Measurements from ENCODE around the gene MYO1F.
A peak's percentile ranks its signal among the peaks of the same experiment; 100 is the strongest.
"Not testable (repeated sequence)": the region's sequence is repeated elsewhere in the genome, so short reads cannot be mapped to it uniquely, and the experiment has no call there.

MYO1F gene

DNA sequence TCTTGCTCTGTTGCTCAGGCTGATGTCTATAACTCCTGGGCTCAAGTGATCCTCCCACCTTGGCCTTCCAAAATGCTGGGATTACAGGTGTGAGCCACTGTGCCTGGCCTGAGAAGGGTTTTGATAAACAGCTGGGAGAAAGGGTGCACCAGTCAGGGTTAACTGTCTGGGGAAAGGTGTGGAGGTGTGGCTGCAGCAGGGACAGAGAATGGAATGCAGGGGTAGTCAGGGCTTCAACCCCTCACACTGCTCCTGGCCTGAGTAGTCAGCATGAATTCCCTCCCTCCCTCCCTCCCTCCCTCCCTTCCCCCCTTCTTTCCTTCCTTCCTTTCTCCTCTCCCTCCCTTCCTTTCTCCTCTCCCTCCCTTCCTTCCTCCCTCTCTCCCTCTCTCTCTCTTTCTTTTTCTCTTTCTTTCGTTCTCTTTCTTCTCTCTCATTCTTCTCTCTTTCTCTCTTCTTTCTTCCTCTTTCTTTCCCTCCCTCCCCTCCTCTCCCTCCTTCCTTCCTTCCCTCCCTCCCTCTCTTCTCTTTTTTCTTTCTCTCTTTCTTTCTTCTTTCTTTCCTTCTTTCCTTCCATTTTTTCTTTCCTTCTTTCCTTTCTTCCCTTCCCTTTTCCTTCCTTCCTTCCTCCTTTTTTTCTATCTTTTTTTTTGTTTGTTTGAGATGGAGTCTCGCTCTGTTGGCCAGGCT is 16.0 kb downstream of the MYO1F start:
- DNase-seq, result no peak

DNA sequence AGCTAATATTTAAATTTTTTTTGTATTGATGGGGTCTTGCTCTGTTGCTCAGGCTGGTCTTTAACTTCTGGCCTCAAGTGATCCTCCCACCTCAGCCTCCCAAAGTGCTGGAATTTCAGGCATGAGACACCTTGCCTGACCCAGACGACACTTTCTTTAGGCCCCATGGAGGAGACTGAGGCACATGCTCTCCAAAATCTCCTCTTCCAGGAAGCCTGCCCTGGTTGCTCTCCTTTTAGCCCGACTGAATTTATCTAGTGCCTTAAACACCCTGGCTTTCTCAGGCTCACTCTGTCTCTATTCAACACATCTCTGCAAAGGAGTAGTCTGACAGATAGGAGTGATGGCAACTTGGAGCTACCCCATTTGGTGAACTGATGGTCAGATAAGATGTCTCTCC is 18.9 kb downstream of the MYO1F start:
- no peak for DNase-seq

DNA sequence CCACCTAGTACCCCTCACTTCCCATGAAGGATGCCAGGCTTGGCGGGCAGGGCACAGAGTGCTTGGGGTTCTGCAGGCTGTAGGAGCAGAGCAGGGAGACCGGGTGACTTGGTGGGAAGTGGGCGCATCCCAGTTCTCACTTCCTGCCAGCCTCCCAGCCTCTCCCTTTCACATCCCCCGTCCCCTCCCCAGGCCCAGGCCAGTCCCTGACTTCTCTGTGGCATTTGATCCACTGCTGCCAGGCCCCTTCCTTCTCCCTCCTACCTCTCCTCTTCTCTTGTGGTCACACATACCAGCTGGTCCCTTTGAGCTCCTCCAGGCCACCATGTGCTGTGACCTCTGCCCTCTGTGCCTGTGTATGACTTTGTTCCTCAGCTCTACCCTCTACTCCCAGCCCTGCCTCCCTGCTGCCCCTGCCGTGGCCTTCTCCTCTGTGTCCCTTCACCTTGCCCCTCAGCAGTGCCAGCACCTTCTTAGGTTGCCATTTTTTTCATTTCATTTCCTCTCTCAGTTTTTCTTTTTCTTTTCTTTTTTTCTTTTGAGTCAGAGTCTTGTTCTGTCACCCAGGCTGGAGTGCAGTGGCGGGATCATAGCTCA is 19.5 kb downstream of the MYO1F start:
- DNase-seq, result no peak

DNA sequence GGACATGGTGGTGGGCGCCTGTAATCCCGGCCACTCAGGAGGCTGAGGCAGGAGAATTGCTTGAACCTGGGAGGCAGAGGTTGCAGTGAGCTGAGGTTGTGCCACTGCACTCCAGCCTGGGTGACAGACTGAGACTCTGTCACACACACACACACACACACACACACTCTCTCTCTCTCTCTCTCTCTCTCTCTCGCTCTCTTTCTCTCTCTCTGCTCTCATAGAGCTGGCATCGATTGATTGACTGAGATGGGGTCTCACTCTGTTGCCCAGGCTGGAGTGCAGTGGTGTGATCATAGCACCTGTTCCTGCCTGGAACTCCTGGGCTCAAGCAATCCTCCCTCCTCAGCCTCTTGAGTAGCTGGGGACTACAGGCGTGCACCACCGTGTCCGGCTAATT is 23.5 kb downstream of the MYO1F start:
- DNase-seq, result not testable (repeated sequence)

DNA sequence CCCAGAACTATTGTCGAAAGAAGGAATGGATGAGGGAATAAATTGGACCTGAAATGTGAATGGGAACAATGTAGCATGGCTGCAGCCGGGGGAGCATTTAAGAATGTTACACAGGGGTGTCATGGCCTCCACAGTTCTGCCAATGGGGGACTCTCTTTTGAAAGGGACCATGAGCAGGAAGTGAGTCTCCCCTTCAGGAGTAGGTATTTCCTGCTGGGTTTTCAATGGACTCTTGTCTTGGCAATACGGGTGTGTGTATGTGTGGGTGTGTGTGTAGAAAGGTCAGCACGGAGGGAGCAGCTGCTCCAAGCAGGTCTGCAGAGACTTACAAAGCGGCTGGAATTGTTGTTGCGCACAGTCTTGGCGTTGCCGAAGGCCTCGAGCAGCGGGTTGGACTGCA is 24.4 kb downstream of the MYO1F start:
- peak; percentile 45 for DNase-seq

DNA sequence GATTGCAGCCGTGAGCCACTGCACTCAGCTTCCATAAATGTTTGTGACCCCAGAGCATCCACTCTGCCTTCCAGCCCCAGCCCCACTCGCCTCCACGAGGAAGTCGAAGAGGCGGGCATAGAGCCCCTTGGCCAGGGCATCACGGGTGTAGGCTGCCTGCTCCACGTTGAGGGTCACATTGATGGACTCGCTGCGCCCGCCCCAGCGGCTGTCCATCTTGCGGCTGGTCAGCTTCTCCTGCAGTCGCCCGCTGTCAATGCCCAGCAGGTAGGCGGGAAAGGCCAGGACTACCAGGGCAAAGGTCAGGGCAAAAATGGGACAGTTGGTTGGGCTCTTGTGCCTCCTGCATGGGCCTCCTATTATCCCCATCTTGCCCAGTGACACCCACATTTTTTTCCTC is 27.2 kb downstream of the MYO1F start:
- DNase-seq, result no peak

DNA sequence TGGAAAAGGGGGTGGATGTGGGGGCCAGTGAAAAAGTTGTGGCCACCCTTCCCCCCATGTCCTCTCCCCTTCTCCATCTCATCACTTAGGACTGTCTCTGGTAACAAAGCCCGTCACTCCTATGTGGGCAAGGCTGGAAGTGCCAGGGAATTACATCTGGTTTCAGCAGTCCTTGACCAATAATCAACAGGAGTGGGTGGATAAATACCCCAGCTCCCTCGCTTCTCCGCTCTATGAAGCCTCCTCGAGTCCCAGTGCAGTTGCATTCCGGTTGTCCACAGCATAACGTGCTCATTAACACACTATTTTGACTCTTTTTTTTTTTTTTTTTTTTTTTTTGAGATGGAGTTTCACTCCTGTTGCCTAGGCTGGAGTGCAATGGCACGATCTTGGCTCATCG is 31.5 kb downstream of the MYO1F start:
- DNase-seq, result no peak

DNA sequence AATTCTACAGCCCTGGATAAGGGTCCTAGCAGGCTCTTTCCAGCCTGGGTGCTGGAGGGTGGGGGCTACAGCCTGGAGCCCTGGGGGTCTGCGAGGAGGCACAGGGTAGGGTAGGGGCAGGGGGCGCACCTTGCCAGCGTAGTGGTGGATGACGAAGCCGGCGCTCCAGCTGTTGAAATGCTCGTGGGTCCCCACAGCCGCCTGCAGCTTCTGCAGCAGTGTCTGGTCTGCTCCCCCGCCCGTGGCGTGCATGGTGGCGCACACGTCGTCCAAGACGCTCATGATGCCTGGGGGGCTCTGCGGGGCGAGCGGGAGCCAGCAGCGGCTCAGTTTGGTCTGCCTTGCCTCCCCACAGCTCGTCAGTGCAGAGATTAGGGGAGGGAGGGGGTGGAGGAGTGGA is 33.1 kb downstream of the MYO1F start:
- no peak for DNase-seq

DNA sequence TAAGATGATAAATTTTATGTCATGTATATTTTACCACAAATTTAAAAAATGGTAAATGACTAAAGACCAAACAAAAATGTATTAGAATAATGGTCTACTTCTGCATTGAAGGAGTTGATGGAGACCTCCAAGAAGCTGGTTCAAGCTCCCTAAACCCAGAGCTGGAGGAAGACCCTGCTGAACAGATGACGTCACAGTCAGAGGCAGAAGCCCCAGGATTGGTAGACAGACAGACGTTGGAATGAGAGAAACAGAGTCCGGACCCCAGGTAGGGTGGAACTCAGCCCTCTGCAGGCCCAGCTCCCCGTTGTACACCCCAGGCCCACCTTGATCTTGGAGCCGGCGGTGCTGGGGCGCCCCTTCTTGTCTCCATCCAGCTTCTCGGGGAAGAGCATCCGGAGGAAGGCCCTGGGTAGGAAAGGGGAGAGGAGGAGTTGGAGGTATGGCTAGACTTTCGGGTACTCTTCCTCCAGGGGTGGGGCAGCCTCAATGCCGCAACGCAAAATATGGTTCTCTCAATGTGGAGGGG is 37.6 kb downstream of the MYO1F start:
- no peak for DNase-seq

DNA sequence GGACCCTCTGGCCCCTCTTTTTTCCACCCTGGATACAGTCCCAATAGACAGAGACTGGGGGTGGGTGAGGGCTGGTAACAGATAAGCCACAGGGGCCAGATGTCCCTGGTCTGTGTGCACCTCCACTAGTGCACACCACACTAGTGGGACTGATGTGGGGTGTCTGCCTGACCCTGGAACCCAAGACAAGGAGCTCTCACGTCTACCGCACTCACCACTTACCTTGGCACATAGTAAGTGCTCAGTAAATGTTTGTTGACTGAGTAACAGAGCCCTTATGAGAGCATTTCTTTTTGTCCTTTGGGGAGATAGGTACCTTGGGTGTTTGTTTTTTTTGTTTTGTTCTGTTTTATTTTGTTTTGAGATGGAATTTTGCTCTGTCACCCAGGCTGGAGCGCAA is 40.1 kb downstream of the MYO1F start:
- no peak for DNase-seq

DNA sequence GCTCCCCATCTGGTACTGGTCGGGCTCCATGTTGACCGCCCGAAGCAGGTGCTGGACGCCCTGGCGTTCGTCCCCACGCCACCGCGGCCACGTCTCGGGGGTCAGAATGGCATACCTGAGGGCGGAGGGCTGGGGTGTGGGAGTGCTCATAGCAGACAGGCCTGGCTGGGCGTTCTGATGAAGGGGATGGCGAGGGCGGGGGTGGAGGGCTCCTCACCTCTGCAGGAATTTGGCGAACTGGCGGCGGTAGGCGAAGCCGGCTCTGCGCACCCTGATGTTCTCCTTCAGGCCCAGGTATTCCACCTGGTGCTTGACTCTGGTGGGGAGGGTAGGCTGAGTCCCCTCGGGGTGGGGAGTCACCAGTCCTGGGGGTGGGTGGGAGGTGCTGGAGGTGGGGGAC is 41.0 kb downstream of the MYO1F start:
- DNase-seq, result no peak

DNA sequence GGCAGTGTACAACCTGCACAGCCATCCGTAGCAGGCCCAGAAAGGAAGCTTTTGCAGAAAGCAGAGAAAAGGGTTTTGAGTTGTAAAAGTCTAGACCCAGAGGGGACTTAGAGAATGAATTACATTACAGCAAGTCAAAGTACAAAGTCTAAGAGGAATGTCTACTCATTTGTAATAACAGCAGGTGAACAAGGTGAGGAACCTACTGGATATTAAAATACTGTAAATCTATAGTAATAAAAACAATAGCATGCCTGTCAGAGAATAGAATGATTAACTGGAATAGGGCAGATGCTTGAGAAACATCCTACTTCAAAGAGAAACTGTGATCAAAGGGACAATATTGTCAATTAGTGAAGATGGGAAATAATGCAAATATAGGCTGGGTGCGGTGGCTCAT is 45.0 kb downstream of the MYO1F start:
- DNase-seq, result no peak

DNA sequence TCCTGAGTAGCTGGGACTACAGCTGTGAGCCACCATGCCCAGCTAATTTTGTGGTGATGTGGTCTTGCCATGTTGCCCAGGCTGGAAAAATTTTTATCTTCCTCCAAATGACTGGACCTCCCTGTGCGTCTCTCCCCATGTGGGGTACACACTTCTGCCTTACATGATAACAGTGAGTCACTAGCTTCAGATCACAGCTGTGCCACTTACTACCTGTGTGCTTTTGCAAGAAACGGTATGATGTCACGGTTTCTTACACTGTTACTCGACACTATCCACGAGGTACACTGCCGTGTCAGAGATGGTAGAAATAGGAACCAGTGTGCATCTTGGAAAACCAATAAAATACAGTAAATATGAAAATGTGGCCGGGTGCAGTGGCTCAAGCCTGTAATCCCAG is 45.8 kb downstream of the MYO1F start:
- no peak for DNase-seq

DNA sequence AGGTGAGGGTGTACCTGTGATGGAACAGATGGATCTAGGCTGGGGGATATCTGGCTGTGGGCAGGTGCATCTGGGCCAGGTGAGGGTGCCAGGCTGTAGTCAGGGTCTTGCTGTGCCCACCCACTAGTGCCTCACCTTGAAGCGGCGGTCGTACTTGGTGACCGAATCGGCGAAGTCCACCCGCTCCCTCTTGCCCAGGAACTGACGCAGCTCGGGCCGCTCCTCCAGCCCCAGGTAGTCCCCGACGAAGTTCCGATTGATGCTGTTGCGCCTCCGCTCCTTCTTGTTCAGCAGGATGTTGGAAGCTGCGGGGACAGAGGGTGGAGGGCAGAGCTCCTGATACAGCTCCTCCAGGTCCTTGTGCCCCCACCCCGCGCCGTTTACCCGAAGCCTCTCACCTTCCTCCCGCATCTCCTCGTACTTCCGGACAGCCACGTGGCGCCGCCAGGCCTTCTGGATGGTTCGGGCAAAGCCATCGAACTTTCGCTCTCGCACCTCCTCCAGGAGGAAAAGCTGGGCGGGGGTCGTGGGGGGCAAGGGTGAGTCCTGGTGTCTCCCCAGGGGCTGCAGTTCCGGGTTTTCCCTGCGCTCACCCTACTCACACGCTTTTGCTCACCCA is 47.1 kb downstream of the MYO1F start:
- DNase-seq, result no peak

DNA sequence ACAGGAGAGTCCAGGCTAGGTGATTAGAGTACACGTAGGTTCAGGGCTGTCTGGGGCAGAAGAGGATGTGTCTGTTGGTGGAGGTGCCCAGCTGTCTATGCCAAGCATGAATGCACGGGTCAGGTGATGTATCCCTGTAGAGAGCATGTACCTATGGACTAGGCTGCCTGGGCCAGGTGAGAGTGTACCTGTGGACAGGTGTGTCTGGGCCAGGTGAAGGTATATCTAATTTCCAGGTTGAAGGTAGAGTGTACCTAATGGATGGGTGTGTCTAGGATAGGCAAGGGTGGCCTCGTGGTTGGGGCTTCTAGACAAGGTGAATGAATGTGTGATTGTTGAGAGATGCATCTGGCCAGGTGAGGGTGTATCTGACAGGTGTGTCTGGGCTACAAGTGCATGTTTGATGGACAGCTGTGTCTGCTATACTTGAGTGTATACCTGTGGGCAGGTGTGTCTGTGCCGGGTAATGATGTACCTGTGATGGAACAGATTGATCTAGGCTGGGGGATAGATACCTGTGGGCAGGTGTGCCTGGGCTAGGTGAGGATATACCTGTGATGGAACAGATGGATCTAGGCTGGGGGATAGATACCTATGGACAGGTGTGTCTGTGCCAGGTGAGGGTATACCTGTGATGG is 47.8 kb downstream of the MYO1F start:
- DNase-seq, result no peak

DNA sequence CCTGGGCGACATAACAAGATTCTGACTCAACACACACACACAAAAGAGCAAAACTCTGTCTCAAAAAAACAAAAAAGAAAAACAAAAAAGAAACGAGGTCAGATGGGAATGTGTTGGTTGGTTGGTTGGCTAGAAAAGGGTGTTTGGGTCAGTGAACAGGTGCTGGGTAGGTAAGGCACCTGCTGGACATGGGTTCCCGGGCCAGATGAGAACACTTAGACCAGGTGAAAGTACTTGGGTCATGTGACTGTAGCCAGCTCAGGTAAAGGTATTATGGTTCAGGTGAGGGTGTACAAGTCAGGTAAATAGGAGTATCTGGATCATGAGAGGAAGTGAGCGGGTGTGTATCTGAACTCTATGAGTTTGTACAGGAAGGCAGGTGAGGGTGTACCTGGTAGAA is 48.7 kb downstream of the MYO1F start:
- no peak for DNase-seq

DNA sequence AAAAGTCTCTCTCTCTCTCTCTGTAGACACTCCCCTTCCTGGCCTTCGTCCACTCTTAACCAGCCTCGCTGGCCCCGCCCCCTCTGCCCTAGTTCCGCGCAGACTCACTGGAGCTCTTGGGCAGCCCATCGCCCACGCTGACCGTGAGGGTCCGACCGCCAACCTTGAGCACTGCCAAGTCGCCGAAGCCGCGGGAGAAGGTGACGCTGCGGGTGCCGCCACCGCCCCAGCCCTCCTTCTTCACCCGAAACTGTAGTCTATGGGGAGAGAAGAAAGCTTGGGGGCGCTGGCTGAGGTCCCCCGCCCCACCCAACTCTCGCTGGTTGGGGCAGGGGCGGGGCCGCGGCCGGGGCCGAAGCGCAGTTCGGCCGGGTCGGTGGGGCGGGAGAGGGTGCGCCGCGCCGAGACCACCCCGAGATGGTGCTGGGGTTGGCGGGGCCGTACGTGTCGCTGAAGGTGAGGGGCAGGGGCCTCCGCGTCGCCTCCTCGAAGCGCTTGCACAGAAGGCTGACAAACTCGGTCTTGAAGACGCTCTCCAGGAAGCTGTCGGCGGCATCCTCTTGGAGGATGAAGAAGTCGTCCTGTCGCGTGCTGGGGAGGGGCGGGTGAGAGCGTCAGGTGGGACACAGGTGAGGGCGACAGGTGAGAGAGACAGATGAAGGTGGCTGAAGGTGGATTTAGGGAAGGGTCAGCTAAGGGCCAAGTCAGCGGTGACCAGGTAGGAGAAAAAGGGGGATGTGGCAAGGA is 50.7 kb downstream of the MYO1F start:
- peak; percentile 92 for DNase-seq

DNA sequence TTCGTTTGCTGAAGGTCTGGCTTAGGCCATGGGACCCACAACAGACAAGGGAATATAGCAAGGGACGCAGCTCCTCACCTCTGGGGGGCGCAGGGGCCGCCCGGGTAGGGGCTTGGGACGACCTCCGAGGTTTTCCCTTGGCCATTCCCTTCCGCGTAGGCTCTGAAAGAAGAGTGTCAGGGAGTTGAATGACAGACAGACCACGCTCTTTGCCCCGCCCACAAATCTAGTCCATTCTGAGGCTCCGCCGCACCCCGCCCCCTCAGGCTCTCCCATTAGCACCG is 51.9 kb downstream of the MYO1F start:
- DNase-seq, result no peak

DNA sequence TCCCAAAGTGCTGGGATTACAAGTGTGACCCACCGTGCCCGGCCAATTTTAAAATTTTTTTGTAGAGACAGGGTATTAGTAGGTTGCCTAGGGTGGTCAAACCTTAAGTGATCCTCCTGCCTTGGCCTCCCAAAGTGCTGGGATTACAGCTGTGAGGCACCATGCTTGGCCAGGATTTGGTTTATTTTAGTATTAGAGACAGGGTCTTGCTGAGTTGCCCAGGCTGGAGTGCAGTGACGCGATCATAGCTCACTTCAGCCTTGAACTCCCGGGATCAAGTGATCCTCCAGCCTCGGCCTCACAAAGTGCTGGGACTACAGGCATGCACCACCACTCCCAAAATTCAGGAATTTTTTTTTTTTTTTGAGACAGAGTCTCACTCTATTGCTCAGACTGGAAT is 57.9 kb downstream of the MYO1F start:
- no peak for DNase-seq

DNA sequence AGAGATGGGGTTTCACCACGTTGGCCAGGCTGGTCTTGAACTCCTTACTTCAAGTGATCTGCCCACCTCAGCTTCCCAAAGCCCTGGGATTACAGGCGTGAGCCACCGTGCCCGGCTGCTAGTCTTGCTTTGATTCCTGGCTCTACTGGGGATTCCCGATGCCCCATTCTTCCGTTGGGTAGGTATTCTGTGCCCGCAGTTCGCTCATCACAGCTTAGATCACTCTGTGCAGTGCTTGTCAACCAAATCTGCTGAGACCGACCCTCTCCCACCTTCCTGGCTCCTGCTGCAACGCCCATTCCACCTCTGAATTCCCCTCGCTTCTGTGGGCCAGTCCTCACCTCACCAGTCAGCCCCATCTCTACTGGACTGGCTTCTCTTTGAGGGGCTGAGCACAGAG is 58.7 kb downstream of the MYO1F start:
- no peak for DNase-seq

DNA sequence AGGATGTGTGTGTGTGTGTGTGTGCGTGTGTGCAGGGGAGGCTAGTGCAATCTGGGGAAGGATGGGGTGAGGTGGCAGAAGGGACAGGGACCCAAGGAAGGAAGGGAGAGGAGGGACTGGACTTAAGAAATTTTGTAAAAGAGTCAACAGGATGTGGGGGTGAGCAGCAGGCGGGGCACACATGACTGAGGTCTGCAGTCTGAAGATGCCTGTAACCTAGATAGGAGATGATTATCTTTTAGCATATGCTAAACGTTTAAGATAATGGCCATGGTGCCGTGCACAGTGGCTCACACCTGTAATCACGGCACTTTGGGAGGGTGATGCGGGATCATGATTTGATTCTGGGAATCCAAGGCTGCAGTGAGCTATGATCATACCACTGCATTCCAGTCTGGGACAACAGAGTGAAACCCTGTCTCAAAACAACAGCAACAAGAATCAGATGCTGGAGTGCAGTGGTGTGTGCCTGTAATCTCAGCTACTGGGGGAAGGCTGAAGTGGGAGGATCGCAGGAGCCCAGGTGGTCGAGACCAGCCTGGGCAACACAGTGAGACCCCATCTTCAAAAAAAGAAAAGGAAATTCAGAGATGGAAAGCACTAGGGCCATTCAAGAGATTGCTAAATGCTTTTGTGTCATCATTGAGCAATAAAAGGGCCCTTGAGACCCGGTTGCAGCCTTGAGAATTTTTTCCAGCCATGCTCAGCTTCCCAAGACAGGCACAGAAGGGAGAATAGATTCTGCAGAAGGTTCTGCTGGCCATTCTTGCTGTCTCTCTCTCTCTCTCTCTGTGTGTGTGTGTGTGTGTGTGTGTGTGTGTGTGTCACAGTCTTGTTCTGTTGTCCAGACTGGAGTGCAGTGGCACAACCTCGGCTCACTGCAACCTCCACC is 59.4 kb downstream of the MYO1F start:
- DNase-seq, result no peak

DNA sequence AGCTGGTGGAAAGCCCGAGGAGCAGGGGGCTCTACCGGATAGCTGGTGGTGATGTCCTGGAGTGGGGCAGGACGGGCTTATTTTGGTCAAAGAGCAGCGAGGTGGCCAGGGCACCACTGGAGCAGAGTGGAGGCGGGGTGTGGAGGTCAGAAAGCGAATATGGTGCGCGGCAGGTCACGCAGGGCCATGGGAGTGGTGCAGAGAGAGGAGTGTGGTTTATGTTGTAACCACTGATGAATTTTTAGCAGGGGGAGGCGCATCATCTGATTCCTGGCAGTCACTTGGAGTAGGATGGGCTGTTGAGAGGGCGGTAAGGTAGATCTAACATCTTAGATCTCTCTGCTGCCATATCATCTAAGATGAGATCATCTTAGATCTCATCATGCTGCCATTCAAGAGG is 61.9 kb downstream of the MYO1F start:
- no peak for DNase-seq

Data from NCI-H69 (cell line).